Measurements from ENCODE around the gene CDH22. TPM values are rescaled to one million over a fixed set of nuclear protein-coding genes. Genes with fewer than 3 reads are reported as not detected.

CDH22 gene
- total RNA-seq, 1 experiment from 2014 or later, result 0.11 TPM

GRCh38 chr20:46171476-46171875, 136.8 kb downstream of the CDH22 start:
- Mint-ChIP-seq H3K4me3 (ENCODE audit: unreplicated experiment) (no peak overlapping the region), H3K9me3 (ENCODE audit: unreplicated experiment) (no peaks in the 10 kb centered on the region), H3K27ac (ENCODE audit: unreplicated experiment) (no peak overlapping the region), H3K27me3 (ENCODE audit: insufficient read depth, unreplicated experiment) (peaks cover 24% of the 10 kb centered on the region), H3K4me1 (ENCODE audit: low read depth, unreplicated experiment) (no peaks in the 10 kb centered on the region), H3K36me3 (ENCODE audit: insufficient read depth, unreplicated experiment) (no peaks in the 10 kb centered on the region)
- no peak for DNase-seq
- ChIA-PET POLR2A (no interaction called here), CTCF (no interaction called here)
- Histone ChIP-seq H3K36me3 (ENCODE audit: control insufficient read depth, insufficient read depth, low read length) (no peaks in the 10 kb centered on the region), H3K4me3 (ENCODE audit: low read depth, low read length) (no peak overlapping the region), H3K9me3 (peaks cover 5% of the 10 kb centered on the region; the same call in 1 of the 2 replicates), H3K27me3 (replicated peaks; ENCODE audit: control insufficient read depth, insufficient read depth, low read length) (peaks cover 4% of the 10 kb centered on the region), H3K4me1 (no peaks in the 10 kb centered on the region)
- intact Hi-C loops (cut with micrococcal nuclease; ENCODE audit: unreplicated experiment), result no loop called here
- BruUV-seq (replicated peaks), result no TSS peak
- TF ChIP-seq, protein P1, sequence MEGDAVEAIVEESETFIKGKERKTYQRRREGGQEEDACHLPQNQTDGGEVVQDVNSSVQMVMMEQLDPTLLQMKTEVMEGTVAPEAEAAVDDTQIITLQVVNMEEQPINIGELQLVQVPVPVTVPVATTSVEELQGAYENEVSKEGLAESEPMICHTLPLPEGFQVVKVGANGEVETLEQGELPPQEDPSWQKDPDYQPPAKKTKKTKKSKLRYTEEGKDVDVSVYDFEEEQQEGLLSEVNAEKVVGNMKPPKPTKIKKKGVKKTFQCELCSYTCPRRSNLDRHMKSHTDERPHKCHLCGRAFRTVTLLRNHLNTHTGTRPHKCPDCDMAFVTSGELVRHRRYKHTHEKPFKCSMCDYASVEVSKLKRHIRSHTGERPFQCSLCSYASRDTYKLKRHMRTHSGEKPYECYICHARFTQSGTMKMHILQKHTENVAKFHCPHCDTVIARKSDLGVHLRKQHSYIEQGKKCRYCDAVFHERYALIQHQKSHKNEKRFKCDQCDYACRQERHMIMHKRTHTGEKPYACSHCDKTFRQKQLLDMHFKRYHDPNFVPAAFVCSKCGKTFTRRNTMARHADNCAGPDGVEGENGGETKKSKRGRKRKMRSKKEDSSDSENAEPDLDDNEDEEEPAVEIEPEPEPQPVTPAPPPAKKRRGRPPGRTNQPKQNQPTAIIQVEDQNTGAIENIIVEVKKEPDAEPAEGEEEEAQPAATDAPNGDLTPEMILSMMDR (IDR thresholded peaks at IDR 0.05; ENCODE audit: insufficient read depth in 1 of 2, low read depth in 1 of 2, low read length in 1 of 2, severe bottlenecking in 1 of 2, unreplicated experiment in 1 of 2), result no peak

- BruUV-seq (replicated peaks), result no TSS peak
- Mint-ChIP-seq H3K27ac (ENCODE audit: unreplicated experiment) (no peak overlapping the region), H3K9me3 (ENCODE audit: unreplicated experiment) (no peaks in the 10 kb centered on the region), H3K36me3 (ENCODE audit: insufficient read depth, unreplicated experiment) (no peaks in the 10 kb centered on the region), H3K4me3 (ENCODE audit: unreplicated experiment) (no peak overlapping the region), H3K27me3 (ENCODE audit: insufficient read depth, unreplicated experiment) (peaks cover 22% of the 10 kb centered on the region), H3K4me1 (ENCODE audit: low read depth, unreplicated experiment) (no peaks in the 10 kb centered on the region)
- CTCF ChIA-PET, result interaction anchor here (0.6 kb wide), 1 partner anchor 41 kb away, joined by 3 read pairs; no protein-coding TSS in a partner anchor
- H3K27me3 ChIP-seq (replicated peaks; ENCODE audit: control insufficient read depth, insufficient read depth, low read length), result peaks cover 4% of the 10 kb centered on the region
- H3K36me3 ChIP-seq (ENCODE audit: control insufficient read depth, insufficient read depth, low read length), result no peaks in the 10 kb centered on the region
- no peak for DNase-seq
- H3K4me3 ChIP-seq (ENCODE audit: low read depth, low read length), result no peak overlapping the region
- TF ChIP-seq, protein P1 (IDR thresholded peaks at IDR 0.05; ENCODE audit: insufficient read depth in 1 of 2, low read depth in 1 of 2, low read length in 1 of 2, severe bottlenecking in 1 of 2, unreplicated experiment in 1 of 2), result no peak
- H3K4me1 ChIP-seq, result no peaks in the 10 kb centered on the region
- intact Hi-C loops (cut with micrococcal nuclease; ENCODE audit: unreplicated experiment), result no loop called here
- H3K9me3 ChIP-seq, result peaks cover 5% of the 10 kb centered on the region; the same call in 1 of the 2 replicates
- POLR2A ChIA-PET, result no interaction called here
Measured at GRCh38 chr20:46169245-46170171, 138.8 kb downstream of the CDH22 start.

DNA sequence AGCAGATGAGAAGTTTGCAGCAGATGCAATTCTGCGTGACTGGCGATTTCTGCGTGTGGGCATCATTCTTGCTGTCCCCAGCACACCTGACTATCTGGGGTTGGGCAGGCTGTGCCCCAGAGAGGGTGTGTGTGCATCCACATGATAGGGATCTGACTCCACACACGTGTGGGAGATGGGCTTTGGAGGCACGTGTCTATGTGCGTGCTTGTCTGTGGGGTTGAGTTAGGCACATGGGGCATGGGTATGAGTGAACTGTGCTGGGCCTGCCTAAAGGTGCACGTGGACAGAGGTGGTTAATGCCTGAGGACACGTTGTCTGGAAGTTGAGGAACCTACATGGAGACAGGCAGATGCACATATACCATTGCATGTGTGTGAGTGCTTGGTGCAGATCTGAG, 139.9 kb downstream of the CDH22 start:
- Histone ChIP-seq H3K4me1 (no peaks in the 10 kb centered on the region), H3K36me3 (ENCODE audit: control insufficient read depth, insufficient read depth, low read length) (no peaks in the 10 kb centered on the region), H3K4me3 (ENCODE audit: low read depth, low read length) (no peak overlapping the region), H3K9me3 (peaks cover 5% of the 10 kb centered on the region; the same call in 1 of the 2 replicates), H3K27me3 (replicated peaks; ENCODE audit: control insufficient read depth, insufficient read depth, low read length) (peaks cover 6% of the 10 kb centered on the region)
- Mint-ChIP-seq H3K27ac (ENCODE audit: unreplicated experiment) (no peak overlapping the region), H3K27me3 (ENCODE audit: insufficient read depth, unreplicated experiment) (peaks cover 25% of the 10 kb centered on the region), H3K9me3 (ENCODE audit: unreplicated experiment) (no peaks in the 10 kb centered on the region), H3K4me1 (ENCODE audit: low read depth, unreplicated experiment) (no peaks in the 10 kb centered on the region), H3K36me3 (ENCODE audit: insufficient read depth, unreplicated experiment) (no peaks in the 10 kb centered on the region), H3K4me3 (ENCODE audit: unreplicated experiment) (no peak overlapping the region)
- TF ChIP-seq, protein P1 (IDR thresholded peaks at IDR 0.05; ENCODE audit: insufficient read depth in 1 of 2, low read depth in 1 of 2, low read length in 1 of 2, severe bottlenecking in 1 of 2, unreplicated experiment in 1 of 2), result no peak
- DNase-seq, result no peak
- ChIA-PET POLR2A (no interaction called here), CTCF (no interaction called here)
- intact Hi-C loops (cut with micrococcal nuclease; ENCODE audit: unreplicated experiment), result no loop called here
- no TSS peak for BruUV-seq (replicated peaks)

All from Caco-2 (cell line).